Hematopoietic multipotent progenitor cell treated with erythropoietin and hydrocortisone succinate and interleukin-3 and kit ligand, for 6 days (in vitro differentiated cells): ENCODE measurements around the gene HAAO.

Experiments
- DNase-seq: peaks from one replicate; pipeline ENCODE4 v3.0.0-alpha.2; 2015

HAAO gene

GRCh38 chr2:42812899-42813479, 20.6 kb upstream of the HAAO start:
- DNase-seq, result peak; percentile 75

DNA sequence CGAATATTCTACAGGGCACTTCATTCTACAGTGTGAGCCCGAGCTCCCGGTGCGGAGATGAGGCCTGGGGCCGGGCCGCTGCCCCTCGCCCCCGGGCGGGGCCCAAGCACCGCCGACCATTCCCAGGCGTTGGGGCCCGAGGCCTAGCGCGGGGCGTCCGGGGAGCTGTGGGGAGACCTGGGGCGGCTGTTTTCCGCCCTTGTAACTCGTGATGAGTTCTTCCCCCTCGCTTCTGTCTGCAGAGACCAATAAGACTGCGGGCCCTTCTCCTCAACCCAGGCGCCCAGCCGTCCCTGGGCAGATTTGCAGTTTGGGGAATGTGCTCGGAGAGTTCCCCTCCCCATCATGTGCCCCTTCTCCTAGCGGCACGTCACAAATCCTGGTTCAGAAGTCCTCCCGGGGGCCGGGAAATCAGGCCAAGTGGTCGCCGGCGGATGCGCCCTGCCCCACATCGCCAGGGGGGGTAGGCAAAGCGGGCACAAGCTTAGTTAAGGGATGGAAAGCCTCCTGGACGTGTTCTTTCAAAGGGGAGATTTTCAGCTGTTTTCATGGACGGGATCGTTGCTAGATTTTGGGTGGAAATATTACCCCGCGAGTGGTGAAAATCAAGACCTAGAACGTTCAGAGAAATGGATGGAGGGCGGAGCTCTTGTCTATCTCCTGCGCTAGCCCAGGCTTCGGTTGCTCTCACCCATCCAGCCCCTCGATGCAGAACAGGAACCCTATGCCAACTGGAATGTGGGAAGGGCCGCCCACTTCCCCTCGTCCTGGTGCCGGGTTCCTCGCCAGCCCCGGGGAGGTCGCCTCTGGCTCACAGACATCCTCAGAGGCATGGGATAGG, 18.8 kb upstream of the HAAO start:
- peak; percentile 71 for DNase-seq

DNA sequence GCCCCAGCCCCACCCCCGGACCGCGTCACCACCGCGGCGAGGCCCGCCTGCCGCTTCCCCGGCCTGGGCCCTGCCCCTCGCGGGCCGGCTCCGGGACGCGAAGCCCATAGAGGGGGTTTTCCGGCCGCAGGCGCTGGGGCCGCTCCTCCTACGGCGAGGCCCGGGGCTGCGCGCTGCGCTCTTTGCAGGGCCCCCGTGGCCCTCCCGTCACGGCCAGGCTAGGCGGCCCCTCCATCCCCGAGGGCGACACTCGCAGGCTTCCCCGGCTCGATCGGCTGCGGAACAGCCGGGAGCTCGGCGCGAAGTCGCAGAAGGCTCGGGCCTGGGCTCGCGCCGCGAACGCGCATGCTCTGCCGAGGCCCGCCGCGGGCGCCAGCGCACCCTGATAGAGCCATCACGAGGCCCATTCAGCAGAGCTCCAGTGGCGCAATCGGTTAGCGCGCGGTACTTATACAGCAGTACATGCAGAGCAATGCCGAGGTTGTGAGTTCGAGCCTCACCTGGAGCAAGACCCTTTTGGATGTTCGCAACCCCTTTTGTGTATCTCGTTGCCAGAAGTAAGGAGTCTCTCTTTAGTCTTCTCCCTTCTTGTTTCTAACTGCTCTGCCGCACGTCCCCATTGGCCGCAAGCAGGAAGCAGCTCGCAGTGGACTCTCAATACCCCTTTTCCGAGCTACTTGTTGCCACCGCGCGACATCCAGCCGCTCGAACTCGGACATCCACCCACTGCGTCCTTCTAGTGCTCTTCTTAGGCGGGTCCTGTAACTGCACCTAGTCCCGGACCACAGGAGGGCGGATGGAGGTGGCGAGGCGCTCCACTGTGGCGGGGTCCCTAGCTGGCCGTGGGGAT, 18.0 kb upstream of the HAAO start:
- peak; percentile 93 for DNase-seq

GRCh38 chr2:42809819-42810120, 17.4 kb upstream of the HAAO start:
- peak; percentile 86 for DNase-seq

DNA sequence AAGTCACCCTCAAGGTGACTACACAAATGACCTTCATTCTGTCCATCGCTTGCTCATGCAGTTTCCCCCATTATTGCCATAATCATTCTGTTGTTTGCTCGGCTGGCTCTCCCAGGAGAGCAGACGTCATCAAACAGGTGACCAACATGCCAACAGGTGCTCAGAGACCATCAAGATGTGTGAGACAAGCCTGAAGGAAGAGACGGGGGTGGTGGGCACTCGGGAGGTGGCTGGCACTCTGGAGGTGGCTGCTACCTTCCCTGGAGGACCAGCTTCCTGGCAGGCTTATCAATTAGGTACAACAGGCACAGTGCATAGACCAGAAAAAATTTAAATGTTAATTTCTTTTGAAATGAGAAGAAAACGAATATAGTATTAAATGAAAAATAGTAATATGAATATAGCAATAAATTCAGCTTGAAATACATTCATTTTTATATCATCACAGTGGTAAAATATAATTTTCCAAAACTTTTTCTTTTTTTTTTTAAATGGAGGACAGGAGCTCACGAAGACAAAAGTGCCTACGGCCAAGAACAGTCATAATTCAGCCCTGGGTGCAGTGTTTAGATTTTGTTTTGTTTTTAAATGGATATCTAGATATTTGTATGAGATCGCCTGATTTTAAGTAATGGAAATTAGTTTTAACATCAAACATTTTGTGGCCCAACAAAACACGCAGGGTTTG, 16.9 kb upstream of the HAAO start:
- DNase-seq, result no peak

DNA sequence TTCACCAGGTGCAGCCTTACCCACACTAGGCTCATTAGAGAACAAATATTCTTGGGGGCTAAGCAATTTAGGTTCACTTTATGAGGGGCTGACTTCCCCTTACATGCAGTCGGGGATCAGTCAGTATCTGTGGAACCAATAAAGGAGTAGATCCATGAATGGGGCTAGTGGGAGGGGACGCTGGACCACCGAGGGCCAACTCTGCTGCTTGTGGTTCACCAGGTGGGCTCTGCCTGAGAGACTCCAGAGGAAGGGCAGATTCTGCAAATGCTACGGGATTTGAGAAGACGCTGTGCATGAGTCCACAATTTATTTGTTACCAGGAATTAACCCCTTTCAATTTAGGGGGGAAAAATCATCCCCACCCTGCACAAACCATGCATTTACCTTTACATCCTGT, 15.9 kb upstream of the HAAO start:
- DNase-seq, result no peak

- no peak for DNase-seq
Observed at GRCh38 chr2:42806786-42807185, 14.4 kb upstream of the HAAO start.

GRCh38 chr2:42804891-42805290, 12.5 kb upstream of the HAAO start:
- no peak for DNase-seq

DNA sequence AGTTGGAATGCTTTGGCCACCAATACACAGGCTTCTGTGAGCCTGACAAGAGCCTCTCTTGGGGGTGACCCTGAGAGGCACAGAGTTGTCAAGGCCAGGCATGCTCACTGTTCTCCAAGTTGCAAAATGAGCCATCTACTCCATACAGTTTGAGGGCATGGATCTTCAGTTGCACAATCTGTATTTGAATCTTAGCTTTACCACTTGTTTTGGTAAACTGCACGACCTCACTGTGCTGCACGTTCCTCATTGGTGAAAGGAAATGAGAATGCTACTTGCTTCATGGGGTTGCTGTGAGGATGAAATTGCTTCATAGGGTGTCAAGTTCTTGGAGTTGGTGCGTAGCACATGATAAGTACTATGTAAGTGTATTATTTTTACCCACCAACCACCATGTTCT, 12.0 kb upstream of the HAAO start:
- peak; percentile 62 for DNase-seq

DNA sequence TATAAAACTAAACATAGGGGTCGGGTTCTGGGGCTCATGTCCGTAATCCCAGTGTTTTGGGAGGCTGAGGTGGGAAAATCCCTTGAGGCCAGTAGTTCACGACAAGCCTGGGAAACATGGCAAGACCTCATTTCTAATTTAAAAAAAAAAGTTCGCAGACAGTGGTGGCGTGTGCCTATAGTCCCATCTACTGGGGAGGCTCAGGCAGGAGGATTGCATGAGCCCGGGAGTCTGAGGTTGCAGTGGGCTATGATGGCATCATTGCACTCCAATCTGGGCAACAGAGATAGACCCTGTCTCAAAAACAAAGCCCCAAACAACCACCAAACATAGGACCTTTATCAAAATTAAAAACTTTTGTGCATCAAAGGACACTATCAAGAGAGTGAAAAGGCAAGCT, 9.8 kb upstream of the HAAO start:
- DNase-seq, result no peak

DNA sequence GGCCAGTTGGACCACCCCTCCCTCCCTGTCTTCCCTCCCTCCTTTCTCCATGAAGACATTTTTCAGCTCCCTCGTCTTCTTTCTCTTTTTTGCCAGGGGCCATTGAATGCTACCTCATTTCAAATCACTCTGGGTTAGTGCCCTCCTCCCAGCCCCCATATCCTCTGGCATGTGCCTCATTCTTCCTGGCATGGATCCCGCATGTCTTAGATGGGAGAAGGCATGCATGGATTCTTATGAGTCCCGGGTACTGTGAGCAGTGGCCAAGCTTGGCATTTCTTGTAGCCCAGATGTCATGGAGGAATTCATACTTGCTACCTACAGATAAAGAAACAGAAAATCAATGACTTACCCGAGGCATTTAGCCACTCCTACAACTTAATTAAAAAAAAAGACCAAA, 9.0 kb upstream of the HAAO start:
- DNase-seq, result no peak

- DNase-seq, result no peak
Observed at GRCh38 chr2:42800981-42801380, 8.6 kb upstream of the HAAO start.

GRCh38 chr2:42800461-42800962, 8.1 kb upstream of the HAAO start:
- DNase-seq, result no peak

GRCh38 chr2:42799881-42800280, 7.5 kb upstream of the HAAO start:
- DNase-seq, result no peak

DNA sequence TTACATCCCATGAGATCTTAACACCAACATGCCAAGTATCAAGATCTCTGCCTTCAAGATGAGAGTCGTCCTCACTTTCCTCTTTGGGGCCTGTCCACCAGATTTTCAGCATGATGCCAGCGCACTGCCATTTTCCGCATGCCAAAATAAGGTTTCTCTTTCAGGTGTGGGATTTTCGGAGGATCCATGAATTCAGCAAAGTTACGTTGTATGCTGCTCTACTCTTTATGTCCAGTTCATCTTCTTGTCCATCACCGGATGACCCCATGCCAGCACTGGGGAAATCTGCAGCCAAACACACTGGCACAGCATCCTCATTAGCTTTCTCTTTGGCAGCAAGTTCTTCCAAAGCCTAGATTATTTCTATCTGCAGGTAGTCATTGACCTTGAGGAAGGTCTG, 4.9 kb upstream of the HAAO start:
- DNase-seq, result no peak

DNA sequence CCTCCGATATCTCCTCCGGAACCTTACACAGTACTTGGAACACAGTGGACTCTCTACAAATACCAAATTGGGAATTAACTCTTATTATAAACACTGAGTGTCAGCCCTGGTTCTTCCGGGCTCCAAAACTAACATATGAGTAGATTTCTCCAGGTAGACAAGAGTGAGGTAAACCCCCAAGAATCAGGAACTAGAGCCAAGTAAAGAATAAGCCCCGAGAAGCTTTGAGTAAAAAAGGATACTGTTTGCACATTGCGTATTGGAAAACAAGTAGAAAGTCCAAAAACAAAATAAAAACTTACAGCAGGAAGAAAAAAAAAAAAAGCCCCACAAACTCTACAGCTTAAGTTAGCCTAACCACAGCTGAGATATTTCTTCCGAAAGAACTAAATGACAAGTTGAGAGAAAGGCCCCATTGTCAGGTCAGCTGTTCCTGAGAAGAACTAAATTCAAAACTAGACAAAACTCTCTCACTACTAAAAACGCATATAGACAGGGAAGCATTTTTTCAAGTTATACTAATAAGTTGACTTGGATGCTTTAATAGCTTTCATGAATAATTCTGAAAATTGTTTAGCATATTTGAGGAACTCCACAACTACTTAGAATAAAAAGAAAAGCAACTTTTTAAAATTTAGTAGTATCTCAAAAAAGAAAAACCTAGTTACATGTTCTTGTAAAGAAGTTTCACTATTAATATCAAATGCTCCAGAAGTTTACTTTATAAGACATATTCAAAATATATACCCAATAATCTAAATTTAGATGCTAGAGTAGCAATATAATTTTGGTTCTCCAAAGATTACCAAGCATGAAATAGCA, 4.3 kb upstream of the HAAO start:
- no peak for DNase-seq

- no peak for DNase-seq
Observed at GRCh38 chr2:42795841-42796301, 3.5 kb upstream of the HAAO start.

DNA sequence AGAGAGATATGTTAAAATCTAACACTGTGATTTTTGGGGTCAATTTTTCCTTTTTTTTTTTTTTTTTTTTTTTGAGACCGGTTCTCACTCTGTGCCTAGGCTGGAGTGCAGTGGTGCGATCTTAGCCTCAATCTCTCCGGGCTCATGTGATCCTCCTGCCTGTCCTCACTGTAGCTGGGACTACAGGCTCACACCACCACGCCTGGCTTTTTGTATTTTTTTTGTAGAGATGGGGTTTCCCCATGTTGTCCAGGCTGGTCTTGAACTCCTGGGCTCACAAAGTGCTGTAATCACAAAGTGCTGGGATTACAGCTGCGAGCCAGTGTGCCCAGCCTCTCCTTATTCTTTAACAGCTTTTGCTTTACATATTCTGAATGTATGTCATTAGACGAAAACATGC, 2.9 kb upstream of the HAAO start:
- no peak for DNase-seq

GRCh38 chr2:42794271-42795046, 2.1 kb upstream of the HAAO start:
- no peak for DNase-seq

DNA sequence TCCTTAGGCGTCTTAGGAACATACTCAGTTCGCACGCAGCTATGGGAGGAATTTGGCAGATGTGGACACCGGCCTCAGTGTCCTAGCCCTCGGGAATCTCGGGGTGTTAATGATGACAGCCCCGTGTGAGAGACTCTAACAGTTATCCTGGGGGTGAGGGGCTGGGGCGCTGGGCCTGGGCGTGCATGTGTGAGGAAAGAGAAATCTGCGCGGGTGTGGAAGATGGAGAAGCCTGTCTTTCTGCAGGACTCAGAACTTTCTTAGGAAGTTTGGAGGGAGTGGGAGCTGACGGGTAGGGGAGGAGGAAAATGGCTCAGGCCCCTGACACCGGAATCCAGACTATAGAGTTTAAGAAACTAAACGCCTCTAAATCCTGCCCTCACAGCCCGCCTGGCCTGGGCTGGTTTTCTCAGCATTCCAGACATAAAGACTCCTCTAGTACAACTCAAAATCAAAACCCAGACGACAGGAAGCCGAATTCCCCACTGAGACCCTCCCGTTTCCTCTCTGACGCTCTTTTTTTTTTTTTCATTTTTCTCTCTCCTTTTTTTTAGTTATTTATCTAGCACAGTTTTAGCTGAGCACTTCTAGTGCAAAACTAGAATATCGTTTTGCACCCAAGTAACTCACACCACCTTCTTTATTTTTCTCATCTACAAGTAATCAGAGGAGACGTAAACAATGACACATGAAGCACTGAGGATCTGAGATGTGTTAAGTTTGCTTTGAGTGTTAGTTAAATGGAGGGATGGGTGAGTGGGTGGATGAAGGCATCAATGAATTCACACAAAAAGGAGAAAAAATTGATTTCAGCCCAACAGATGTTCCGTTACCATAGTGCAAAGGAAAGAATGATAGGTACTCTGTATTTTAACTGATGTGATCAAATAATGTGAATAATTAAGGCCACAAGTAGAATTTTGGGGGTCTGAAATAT, 1.2 kb upstream of the HAAO start:
- DNase-seq, result no peak
